T-helper 2 cell treated with Interferon-gamma antibody and Interleukin-4, amounts not matched to agents 100 ng/mL and 5 ng/mL, for 36 hours (primary cell): Measurements from ENCODE around the gene RAB6C. TPM values are rescaled to one million over a fixed set of nuclear protein-coding genes. Genes with fewer than 3 reads are reported as not detected.
"Not testable (repeated sequence)": the region's sequence is repeated elsewhere in the genome, so short reads cannot be mapped to it uniquely, and the experiment has no call there.

Source experiments
- intact Hi-C: fragments of 100-400 bp; cut with micrococcal nuclease; formaldehyde crosslinking; loops from one replicate; pipeline ENCODE4 v1.15.1; 2023
- total RNA-seq: library from RNA; stranded (reverse); gene quantifications from 2 replicates; pipeline ENCODE4 v1.2.3, GENCODE V29; 2022

Gene RAB6C
- total RNA-seq: not detected in 2 replicates

DNA sequence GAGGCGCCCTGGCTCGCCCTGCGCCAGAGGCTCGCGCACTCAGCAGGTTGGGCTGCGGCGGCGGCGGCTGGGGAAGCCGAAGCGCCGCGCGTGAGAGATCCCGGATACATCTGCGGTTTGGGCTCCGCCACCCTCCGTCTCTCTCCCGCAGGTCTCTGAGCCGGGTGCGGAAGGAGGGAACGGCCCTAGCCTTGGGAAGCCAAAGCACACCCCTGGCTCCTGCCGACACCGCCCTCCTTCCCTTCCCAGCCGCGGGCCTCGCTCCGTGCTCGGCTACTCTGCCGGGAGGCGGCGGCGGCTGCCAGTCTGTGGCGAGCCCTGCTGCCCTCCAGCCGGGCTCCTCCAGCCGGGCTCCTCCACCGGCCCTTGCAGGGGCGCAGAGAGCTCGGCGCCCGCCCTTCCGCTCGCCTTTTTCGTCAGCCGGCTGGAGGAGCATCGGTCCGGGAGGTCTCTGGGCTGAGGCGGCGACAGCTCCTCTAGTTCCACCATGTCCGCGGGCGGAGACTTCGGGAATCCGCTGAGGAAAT lies at the start of gene RAB6C:
Gene RAB6C, plus strand, starts transcription at position 38 of the 527 bp plus-strand sequence. Its CDS starts 450 bp downstream, at position 488.
- intact Hi-C loops: not testable (repeated sequence)

DNA sequence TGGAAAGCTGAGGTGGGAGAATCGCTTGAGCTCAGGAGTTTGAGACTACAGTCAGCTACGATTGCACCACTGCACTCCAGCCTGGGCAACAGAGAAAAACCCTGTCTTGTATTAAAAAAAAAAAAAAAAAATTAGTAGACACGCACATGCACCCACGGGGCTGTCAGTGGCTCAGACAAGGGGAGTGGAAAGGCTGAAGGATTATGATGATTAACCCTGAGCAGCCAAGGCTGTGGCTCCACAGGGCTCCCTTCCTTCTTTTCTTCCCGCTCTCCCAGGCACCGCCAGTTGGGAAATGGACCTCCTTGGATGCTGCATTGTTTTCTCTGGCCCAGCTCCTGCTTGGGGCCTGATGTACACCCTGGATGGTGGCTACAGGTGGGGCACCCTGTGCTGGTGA lies 49.0 kb upstream of the RAB6C start:
- intact Hi-C loops: no loop called here

DNA sequence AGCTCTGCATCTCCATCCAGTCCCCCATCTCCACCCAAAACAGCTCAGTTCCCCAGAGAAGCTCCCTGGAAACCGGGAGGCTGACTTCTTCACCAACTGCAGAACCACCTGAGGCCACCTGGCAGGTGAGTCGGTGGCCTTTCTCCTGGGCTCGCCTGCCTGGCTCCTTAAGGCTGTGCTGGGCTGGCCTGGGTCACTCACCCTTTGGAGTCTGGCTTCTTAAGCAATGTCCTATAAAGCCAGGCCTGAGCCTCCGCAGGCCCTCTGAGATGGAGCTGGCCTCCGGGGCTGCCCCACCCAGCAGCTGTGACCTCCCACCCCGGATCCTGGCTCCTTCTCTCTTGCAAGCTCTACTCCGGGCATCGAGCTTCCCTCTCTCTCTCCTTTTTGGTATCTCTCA lies 46.1 kb upstream of the RAB6C start:
- intact Hi-C loops: not testable (repeated sequence)

DNA sequence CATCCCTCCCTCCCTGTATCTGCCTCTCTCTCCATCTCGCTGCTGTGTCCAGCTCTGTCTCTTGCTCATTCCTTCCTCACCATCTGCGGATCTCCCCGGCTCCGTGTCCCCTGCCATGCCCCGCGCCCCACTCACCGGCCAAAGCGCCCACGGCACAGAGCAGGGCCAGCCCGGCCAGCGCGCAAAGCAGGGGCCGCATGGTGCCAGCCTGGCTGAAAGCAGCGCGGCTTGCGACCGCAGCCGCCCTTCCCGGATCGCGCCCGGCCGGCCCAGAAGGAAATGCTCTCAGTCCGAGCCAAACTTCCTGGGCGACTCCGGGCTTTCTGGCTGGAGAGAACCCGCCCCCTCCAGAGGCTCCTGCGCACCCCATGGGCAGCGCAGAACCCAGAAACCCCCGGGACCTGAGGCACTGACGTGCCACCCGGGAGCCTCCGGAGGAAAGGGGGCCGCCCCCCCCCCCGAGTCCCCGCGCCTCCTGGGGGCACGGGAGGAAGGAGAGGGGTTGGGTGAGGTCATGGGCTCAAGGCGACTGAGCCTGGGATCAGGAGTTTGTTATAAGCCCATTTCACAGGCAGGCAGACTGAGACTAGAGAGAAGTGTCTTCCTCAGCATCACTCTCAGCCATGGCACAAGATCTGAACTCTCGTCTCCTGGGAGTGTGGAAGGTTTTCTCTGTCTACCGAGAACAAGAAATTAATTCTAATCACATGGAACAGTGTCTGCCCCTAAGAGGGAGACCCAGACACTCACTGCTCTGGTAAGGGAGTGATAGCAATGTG lies 45.2 kb upstream of the RAB6C start:
- intact Hi-C loops: no loop called here

DNA sequence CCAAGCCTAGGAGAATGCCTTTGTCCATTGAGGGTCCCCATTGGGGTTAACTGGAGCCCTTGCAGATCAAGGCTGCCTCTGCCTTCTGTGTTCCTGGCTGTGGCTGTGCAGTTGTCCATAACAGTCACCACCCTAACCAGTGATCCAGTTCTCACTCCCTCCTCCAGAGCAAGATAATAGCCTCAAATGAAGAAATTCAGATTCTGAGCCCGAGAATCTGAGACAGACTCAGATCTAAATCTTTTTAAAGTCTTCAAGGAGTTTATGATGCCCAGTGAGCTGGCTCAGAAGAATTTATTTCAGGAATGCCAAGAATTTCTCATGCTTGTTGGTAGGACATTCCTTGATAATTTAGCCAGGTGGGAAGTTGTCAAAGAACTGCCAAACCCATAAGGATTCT lies 44.3 kb upstream of the RAB6C start:
- intact Hi-C loops: no loop called here

DNA sequence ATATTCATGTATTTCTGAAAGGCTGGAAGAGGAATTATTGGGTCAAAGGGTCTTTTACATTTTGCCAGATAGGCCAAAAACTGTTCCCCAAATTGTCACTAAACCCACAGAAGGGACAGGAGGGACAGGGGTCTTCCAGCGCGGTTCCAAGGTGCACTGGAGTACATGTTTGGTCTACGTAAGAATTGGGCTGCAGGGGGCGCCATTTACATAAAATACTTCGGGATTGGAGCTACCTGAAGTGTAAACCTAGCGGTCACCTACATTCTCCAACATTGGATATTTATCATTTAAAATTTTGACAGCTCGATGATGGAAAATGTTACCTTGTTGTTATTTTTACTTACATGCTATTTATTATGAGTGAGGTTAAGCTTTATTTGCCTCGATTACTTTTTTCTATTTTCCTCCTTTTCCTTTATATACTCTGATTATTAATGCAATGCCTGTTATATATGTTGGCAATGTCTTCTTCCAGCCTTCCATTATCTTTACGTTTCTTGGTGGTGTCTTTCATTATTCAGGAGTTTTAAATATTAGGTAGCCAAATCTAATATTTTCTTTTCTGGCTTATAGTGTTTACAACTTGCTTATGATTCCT lies 43.0 kb upstream of the RAB6C start:
- intact Hi-C loops: loop anchor here (1.0 kb wide), 1 partner anchor 396 kb away; no protein-coding TSS in a partner anchor

DNA sequence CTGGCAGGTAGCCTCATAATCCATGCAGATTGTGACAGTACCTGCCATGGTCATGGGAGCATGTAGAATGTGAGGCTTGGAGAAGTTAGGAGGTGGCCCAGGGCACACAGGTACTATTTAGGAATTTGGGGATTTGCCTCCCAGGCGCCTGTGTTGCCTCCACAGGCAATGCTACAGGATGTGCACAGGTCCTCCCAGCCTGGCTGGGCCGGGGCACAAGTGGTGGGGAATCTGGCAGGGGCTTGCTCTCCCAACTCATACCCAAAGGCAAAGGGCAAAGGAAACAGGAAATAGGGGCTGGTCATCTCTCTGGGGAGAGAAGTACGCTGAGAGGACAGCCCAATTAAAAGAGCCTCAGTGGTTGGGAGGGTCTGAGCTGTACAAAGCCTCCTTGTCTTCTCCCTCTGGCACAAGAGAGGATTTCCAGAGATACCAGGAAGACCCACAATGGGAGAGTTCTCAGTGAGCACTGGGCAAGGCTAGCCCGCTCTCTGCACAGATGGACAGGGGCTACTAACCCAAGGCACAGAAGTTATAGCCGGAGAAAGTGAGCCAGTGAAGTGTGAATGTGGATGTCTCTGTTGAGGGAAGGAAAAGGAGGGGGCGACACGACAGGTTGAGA lies 40.5 kb upstream of the RAB6C start:
- intact Hi-C loops: not testable (repeated sequence)

DNA sequence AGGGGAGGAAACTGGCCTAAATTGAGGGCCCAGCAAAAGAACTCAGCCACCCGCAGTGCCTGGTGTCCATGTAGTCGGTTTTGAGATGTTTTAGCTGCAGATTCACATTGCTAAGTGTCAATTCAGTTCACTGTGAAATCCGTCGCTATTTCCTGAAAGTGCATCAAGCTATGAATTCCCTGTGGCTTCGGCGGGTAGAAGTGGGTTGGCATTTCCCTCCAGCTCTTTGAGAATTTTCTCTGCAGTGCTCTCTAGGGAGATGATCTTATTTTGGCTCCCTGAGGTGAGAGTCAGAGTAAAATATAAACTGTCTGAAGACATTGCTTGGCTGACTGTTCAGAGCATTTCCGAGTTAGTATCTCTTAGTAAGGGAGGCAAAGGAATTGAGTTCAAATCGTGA lies 36.0 kb upstream of the RAB6C start:
- intact Hi-C loops: not testable (repeated sequence)

DNA sequence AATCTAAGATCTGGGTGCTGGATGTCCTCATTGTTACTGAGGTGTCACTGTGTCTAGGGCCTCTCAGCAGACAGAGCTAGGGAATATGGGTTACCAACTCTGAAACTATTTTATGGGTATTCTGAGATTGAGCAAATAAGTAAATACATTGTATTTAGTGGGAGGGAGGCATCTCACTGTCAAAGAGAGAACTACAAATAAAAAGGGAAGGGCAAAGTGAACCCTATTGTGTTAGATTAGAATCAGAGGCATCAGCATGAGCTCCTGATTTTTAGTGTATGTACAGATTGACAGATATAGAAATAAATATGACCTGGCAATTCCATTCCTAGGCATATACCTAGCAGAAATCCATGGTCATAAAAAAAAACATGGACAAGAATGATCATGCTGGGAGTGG lies 33.9 kb upstream of the RAB6C start:
- intact Hi-C loops: no loop called here

DNA sequence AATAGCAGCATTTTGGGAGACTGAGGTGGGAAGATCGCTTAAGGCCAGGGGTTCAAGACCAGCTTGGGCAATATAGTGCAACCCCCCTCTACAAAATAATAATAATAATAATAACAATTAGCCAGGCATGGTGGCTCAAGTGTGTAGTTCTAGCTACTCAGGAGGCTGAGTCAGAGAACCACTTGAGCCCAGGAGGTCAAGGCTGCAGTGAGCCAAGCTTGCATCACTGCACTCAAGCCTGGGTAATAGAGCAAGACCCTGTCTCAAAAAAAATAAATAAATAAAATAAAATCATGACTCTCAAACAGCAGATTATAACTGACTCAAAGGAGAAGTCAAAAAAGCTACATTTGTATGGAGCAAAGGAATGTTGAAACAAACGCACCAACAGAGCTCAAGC lies 31.8 kb upstream of the RAB6C start:
- intact Hi-C loops: not testable (repeated sequence)

DNA sequence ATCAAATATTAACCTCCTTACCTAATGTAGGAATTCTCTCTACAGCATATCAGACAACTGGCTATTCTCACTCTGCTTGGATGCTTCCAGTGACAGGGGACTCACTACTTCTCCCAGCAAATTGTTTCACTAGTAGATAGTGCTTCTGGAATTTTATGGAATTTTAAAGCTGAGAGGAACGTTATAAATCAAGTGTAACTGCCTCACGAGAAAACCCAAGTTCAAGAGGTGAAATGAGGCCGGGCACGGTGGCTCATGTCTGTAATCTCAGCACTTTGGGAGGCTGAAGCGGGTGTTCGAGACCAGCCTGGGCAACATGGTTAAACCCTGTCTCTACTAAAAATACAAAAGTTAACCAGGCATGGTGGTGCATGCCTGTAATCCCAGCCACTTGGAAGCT lies 23.3 kb upstream of the RAB6C start:
- intact Hi-C loops: not testable (repeated sequence)

DNA sequence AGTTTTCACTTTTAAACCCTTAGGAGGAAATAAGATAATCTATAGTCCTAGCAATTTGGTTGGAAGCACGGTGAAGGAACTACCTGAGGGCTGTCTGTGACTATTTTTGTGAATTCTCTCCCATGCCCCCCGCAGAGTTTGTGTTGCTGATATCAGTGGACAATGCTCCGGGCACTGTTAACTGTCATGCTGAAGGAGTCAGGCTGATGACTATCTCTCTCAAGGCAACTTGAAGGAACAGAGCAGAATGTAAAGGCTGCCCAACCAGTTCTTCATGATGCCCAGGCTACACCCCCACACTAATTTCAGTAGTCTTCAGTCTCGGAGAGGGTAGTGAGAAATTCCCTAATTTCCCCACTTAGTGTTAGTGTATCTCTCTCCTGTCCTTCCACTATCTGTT lies 21.6 kb upstream of the RAB6C start:
- intact Hi-C loops: no loop called here

DNA sequence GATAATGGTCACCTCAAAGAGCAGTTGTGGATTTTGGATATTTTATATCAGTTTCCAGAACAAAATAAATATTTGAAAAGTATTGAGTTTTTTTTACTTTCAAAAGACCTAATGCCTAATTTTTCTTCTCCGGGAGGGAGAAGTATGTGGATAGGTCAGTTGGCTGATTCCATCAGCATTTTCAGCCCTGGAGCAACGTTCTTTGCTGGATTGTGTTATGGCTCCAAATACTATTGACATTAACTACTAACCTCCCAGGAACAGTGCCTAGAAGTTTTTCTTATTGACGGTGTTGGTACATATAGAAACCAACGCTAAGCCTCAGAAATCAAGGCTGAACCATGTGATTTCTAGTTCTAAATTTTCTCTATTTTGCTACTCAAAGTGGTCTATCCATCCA lies 20.7 kb upstream of the RAB6C start:
- intact Hi-C loops: not testable (repeated sequence)

DNA sequence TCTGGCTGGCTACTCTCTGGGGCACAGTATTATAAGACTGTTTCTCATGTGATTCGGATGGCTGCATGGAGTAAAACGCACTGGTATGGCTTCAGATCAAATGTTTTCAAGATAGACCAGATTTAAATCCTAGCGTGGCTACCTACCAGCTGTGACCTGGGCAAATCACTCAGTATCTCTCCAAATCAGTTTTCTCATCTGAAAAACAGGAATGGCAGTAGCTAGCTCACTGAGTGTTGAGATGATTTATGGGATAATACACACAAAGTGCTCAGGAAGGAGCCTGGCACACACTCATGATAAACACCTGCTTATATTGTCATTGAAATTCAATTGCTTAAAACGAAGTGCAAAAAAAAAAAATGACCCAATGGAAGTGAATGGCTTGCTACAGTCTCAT lies 10.9 kb upstream of the RAB6C start:
- intact Hi-C loops: not testable (repeated sequence)

DNA sequence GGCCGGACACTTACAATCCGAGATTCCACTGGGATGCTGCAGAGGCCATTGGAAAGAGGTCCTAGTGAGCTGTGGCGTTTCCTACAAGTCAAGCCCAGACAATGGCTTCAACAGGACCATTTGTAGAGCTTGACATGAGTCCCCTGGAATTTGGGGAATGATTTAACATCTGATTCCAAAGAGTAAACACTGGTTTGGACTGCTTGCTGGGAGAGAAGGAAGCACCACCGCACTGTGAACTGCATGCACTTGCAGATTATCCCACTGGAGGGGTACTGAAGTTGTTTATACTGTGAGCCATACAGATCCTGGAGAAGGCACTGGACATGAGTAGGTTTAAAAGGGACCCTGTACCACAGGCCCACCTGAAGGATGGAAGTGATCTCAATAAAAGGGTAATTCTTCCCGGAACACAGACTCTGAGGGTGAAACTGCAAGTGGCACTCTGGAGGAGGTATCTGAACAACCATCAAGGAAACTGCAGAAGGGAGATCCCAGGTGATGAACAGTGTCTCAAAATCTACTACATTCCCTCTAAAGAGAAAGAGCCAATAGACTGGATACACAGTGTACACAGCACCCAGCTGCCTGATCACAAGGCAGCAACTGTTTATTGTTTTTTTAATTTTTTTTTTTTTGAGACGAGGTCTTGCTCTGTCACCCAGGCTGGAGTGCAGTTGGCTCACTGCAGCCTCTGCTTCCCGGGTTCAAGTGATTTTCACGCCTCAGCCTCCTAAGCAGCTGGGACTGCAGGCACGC lies 4.3 kb upstream of the RAB6C start:
- intact Hi-C loops: no loop called here

DNA sequence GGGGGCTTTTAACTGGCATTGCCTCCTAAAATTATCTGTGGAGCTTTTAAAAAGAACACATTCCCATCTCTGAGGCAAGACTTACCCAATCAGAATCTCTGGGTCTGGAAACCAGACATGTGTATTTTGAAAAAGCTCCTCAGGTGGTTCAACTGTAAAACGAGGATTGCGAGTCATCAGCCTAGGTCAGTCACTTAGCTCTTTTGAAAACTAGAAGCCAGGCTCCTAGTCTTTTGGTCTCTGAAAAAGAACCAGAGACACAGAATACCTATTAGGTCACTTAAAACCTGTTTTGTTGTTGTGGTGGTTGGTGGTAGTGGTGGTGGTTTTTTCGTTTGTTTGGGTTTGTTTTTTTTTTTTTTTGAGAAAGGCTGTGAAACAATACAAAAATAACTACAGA lies 2.5 kb upstream of the RAB6C start:
- intact Hi-C loops: not testable (repeated sequence)

DNA sequence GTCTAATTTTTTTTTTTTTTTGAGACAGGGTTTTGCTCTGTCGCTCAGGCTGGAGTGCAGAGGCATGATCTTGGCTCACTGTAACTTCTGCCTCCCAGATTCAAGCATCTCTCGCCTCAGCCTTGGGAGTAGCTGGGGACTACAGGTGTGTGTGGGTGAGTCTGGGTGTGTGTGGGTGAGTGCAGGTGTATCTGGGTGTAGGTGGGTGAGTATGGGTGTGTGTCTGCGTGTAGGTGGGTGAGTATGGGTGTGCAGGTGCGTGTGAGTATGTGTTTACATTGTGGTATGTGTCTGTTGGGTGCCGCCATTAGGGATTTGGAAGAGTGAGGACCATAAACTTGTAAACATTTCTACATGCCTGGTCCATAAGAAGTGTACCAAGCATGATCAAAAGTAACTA lies 1.5 kb upstream of the RAB6C start:
- intact Hi-C loops: no loop called here

DNA sequence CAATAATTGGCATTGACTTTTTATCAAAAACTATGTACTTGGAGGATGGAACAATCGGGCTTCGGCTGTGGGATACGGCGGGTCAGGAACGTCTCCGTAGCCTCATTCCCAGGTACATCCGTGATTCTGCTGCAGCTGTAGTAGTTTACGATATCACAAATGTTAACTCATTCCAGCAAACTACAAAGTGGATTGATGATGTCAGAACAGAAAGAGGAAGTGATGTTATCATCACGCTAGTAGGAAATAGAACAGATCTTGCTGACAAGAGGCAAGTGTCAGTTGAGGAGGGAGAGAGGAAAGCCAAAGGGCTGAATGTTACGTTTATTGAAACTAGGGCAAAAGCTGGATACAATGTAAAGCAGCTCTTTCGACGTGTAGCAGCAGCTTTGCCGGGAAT lies 780 bp downstream of the RAB6C start:
- intact Hi-C loops: not testable (repeated sequence)

DNA sequence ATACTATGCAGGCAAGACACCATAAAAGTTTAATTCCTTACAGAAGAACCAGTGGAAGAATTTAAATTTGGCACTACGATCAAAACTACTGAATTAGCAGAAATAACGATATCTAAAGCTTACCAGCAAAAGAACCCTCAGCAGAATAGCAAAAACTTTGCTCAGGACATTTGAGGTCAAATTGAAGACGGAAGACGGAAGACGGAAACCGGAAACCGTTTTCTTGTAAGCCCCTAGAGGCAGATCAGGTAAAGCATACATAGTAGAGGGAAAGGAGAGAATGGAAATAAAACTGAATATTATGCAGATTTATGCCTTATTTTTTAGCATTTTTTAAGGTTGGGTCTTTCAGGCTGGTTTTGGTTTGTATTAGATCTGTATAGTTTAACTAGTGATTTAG lies 2.2 kb downstream of the RAB6C start:
- intact Hi-C loops: not testable (repeated sequence)

DNA sequence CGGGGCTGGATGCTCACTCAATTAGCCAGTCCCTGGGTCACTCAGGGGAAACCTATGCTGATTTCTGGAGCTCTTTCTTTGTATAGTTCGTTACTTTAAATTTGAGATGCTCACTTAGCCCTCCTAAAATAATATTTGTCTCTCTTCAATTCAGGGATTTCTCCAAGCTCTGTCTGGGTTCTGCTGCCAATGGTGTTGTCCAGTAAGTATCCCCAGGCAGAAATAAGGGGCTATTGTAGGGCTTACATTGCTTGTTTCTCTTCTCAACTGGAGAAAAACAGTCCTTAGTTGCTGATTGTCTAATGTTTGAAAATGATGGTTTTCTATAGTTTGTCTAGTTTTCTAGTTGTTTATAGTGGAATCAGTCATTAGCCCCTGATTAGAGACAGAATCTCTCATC lies 5.0 kb downstream of the RAB6C start:
- intact Hi-C loops: no loop called here

DNA sequence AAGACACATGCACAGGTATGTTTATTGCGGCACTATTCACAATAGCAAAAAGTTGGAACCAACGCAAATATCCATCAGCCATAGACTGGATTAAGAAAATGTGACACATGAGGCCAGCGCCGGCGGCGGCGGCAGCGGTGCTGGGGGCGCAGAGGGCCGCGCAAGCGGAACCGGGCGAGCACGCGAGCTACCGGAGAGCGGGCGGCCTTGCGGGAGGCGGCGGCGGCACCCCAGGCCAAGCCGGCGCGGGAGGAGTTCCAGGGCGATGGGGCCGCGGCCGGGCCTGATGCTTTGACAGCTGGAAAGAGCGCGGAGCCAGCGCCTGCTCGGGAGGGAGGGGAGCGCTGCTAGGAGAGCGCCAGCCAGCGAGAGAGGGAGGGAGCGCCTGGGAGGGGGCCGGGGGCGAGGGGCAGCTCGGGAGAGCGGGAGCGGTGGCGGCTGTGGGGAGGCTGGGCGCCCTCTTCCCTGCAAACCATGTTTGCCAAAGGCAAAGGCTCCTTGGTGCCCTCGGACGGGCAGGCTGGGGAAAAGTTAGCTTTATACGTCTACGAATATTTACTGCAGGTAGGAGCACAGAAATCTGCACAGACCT lies 13.0 kb downstream of the RAB6C start:
- intact Hi-C loops: not testable (repeated sequence)
